NCI-H2107 (cell line): ENCODE results near the gene MT1E.

Experiments used
- DNase-seq: peaks from one replicate; lab custom pipeline; 2025; lab: John Stamatoyannopoulos, UW

The MT1E gene

GRCh38 chr16:56626685-56627084, 1.1 kb downstream of the MT1E start:
- no peak for DNase-seq

GRCh38 chr16:56628486-56629350, 3.1 kb downstream of the MT1E start:
- no peak for DNase-seq

GRCh38 chr16:56629531-56629930, 4.0 kb downstream of the MT1E start:
- DNase-seq: no peak

- no peak for DNase-seq
Measured at GRCh38 chr16:56630134-56630533, 4.6 kb downstream of the MT1E start.

- no peak for DNase-seq
Measured at GRCh38 chr16:56631197-56631596, 5.6 kb downstream of the MT1E start.

- DNase-seq: no peak
Measured at GRCh38 chr16:56631832-56632155, 6.2 kb downstream of the MT1E start.

GRCh38 chr16:56632156-56632847, 6.7 kb downstream of the MT1E start, which contains the start of gene MT1M:
MT1M (plus strand) TSS chr16:56632659; CDS start chr16:56632732, 73 bp downstream.
- no peak for DNase-seq

- no peak for DNase-seq
Measured at GRCh38 chr16:56632848-56633365, 7.3 kb downstream of the MT1E start.

GRCh38 chr16:56633535-56633934, 8.0 kb downstream of the MT1E start:
- no peak for DNase-seq

GRCh38 chr16:56634715-56635440, 9.3 kb downstream of the MT1E start:
- no peak for DNase-seq

GRCh38 chr16:56635441-56635967, 9.9 kb downstream of the MT1E start:
- no peak for DNase-seq

- no peak for DNase-seq
Measured at GRCh38 chr16:56636616-56637413, 11.2 kb downstream of the MT1E start.

GRCh38 chr16:56637814-56638750, 12.5 kb downstream of the MT1E start, which contains the start of gene MT1A:
MT1A (plus strand) TSS chr16:56638666; CDS start chr16:56638739, 73 bp downstream.
- no peak for DNase-seq

- no peak for DNase-seq
Measured at GRCh38 chr16:56639045-56639444, 13.5 kb downstream of the MT1E start.

GRCh38 chr16:56640076-56640475, 14.5 kb downstream of the MT1E start:
- no peak for DNase-seq

- DNase-seq: no peak
Measured at GRCh38 chr16:56641166-56641565, 15.6 kb downstream of the MT1E start.

GRCh38 chr16:56643080-56643778, 17.6 kb downstream of the MT1E start:
- DNase-seq: no peak

- no peak for DNase-seq
Measured at GRCh38 chr16:56643833-56644232, 18.3 kb downstream of the MT1E start.

GRCh38 chr16:56645311-56645710, 19.7 kb downstream of the MT1E start:
- no peak for DNase-seq

GRCh38 chr16:56645838-56646237, 20.3 kb downstream of the MT1E start:
- no peak for DNase-seq
